Activated CD4-positive, alpha-beta memory T cell treated with anti-CD3 and anti-CD28 coated beads, Interleukin-2, amount 10 ng/mL, durations not matched to agents 7 days and 5 days (primary cell): Measurements from ENCODE around the gene RSPO3. TPM values are rescaled to one million over a fixed set of nuclear protein-coding genes. Genes with fewer than 3 reads are reported as not detected.

Experiments used
- CTCF ChIA-PET: fragments of 350-600 bp; sonication (Branson Sonifier 250); formaldehyde crosslinking; loops from one replicate; lab custom pipeline; 2021; ENCODE audit warnings: antibody characterized with exemption, inconsistent platforms; lab: Charles Lee
- POLR2A ChIA-PET: fragments of 350-600 bp; sonication (Branson Sonifier 250); formaldehyde crosslinking; loops from one replicate; lab custom pipeline; 2021; ENCODE audit warnings: antibody characterized with exemption; lab: Charles Lee
- DNase-seq: peaks from one replicate; pipeline ENCODE4 v3.0.0-alpha.2; 2020
- H3K27ac Mint-ChIP-seq: one replicate; pipeline ENCODE4 v1.8.0; 2021; ENCODE audit warnings: mild to moderate bottlenecking, mixed read lengths
- H3K27me3 Mint-ChIP-seq: one replicate; pipeline ENCODE4 v1.8.0; 2021; ENCODE audit warnings: mixed read lengths
- H3K36me3 Mint-ChIP-seq: one replicate; pipeline ENCODE4 v1.8.0; 2021; ENCODE audit warnings: low read depth, mixed read lengths
- H3K4me1 Mint-ChIP-seq: one replicate; pipeline ENCODE4 v1.8.0; 2021; ENCODE audit warnings: mixed read lengths
- H3K4me3 Mint-ChIP-seq: one replicate; pipeline ENCODE4 v1.8.0; 2021; ENCODE audit warnings: mild to moderate bottlenecking, mixed read lengths
- H3K9me3 Mint-ChIP-seq: one replicate; pipeline ENCODE4 v1.8.0; 2021; ENCODE audit warnings: mixed read lengths
- total RNA-seq, 2 experiments: library from RNA; stranded (reverse); gene quantifications; one replicate each; pipeline ENCODE4 v1.2.3, GENCODE V29; 2021

RSPO3 gene
- total RNA-seq, 2 experiments from 2014 or later = not detected

- POLR2A ChIA-PET = no interaction called here
- DNase-seq = no peak
- H3K9me3 Mint-ChIP-seq = no peaks in the 10 kb centered on the region
- H3K36me3 Mint-ChIP-seq = no peaks in the 10 kb centered on the region
- CTCF ChIA-PET = no interaction called here
- no peaks in the 10 kb centered on the region for H3K4me1 Mint-ChIP-seq
- H3K27ac Mint-ChIP-seq = no peak overlapping the region
- H3K27me3 Mint-ChIP-seq = peaks cover 10% of the 10 kb centered on the region
- no peak overlapping the region for H3K4me3 Mint-ChIP-seq
Observed at GRCh38 chr6:127146932-127147331, 28.5 kb downstream of the RSPO3 start.

GRCh38 chr6:127147534-127147933, 29.1 kb downstream of the RSPO3 start:
- no peaks in the 10 kb centered on the region for H3K36me3 Mint-ChIP-seq
- POLR2A ChIA-PET = no interaction called here
- no peak for DNase-seq
- no peaks in the 10 kb centered on the region for H3K9me3 Mint-ChIP-seq
- no peak overlapping the region for H3K4me3 Mint-ChIP-seq
- no peak overlapping the region for H3K27ac Mint-ChIP-seq
- no peaks in the 10 kb centered on the region for H3K4me1 Mint-ChIP-seq
- CTCF ChIA-PET = no interaction called here
- H3K27me3 Mint-ChIP-seq = peaks cover 10% of the 10 kb centered on the region

GRCh38 chr6:127148511-127148910, 30.0 kb downstream of the RSPO3 start:
- no peaks in the 10 kb centered on the region for H3K9me3 Mint-ChIP-seq

DNA sequence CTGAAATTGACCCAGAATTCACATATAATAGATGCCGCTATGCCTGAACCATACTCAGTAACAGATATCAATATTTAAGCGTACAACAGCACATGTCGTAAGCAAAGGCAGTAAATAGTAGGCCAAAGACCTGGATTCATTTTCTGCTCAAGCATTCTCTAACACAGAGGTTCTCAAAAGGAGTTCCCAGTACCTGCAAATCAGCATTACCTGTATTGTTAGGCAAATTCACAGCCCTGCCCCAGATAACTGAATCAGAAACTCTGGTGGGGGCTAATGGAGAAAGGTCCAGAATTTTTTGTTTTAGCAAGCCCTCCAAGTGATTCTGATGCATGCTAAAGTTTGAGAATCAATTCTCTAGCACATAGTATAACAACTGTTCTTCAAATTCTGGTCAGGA, 36.0 kb downstream of the RSPO3 start:
- Mint-ChIP-seq H3K36me3 (no peaks in the 10 kb centered on the region), H3K4me1 (no peaks in the 10 kb centered on the region), H3K9me3 (no peaks in the 10 kb centered on the region), H3K27me3 (peaks cover 8% of the 10 kb centered on the region), H3K4me3 (no peak overlapping the region), H3K27ac (no peak overlapping the region)
- CTCF ChIA-PET = no interaction called here
- POLR2A ChIA-PET = no interaction called here
- no peak for DNase-seq

More at GRCh38 chr6:127148511-127148910, 30.0 kb downstream of the RSPO3 start:
- H3K27me3 Mint-ChIP-seq = peaks cover 10% of the 10 kb centered on the region
- ChIA-PET POLR2A (no interaction called here), CTCF (no interaction called here)
- no peak for DNase-seq
- H3K4me1 Mint-ChIP-seq = no peaks in the 10 kb centered on the region
- H3K36me3 Mint-ChIP-seq = no peaks in the 10 kb centered on the region
- no peak overlapping the region for H3K4me3 Mint-ChIP-seq
- no peak overlapping the region for H3K27ac Mint-ChIP-seq

DNA sequence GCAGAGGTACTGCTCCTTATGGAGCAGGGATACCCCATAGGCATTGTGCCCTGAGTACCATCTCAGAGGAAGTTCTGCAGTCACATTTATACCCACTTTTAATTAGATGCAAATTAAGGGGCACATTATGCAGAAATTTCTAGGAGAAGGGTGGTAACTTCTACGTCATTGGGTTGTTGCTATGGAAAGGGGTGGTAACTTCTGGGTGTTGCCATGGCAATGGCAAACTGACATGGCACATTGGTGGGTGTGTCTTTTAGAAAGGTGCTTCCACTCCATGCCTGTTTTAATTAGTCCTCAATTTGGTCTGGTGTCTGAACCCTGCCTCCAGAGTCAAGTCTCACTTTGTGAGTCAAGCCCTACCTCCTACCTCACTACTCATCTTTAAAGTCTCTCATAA, 42.0 kb downstream of the RSPO3 start:
- no peaks in the 10 kb centered on the region for H3K9me3 Mint-ChIP-seq
- no peak overlapping the region for H3K27ac Mint-ChIP-seq
- DNase-seq = no peak
- peaks cover 4% of the 10 kb centered on the region for H3K27me3 Mint-ChIP-seq
- no peaks in the 10 kb centered on the region for H3K36me3 Mint-ChIP-seq
- no peak overlapping the region for H3K4me3 Mint-ChIP-seq
- CTCF ChIA-PET = no interaction called here
- POLR2A ChIA-PET = no interaction called here
- no peaks in the 10 kb centered on the region for H3K4me1 Mint-ChIP-seq

- no peaks in the 10 kb centered on the region for H3K36me3 Mint-ChIP-seq
- H3K4me3 Mint-ChIP-seq = no peak overlapping the region
- H3K27ac Mint-ChIP-seq = no peak overlapping the region
Observed at GRCh38 chr6:127162836-127163235, 44.4 kb downstream of the RSPO3 start.

GRCh38 chr6:127164036-127164435, 45.6 kb downstream of the RSPO3 start:
- Mint-ChIP-seq H3K4me1 (no peaks in the 10 kb centered on the region), H3K9me3 (no peaks in the 10 kb centered on the region), H3K36me3 (no peaks in the 10 kb centered on the region), H3K27ac (no peak overlapping the region), H3K4me3 (no peak overlapping the region), H3K27me3 (peaks cover 2% of the 10 kb centered on the region)
- CTCF ChIA-PET = no interaction called here
- POLR2A ChIA-PET = no interaction called here
- no peak for DNase-seq

More at GRCh38 chr6:127162836-127163235, 44.4 kb downstream of the RSPO3 start:
- Mint-ChIP-seq H3K4me1 (no peaks in the 10 kb centered on the region), H3K27me3 (peaks cover 4% of the 10 kb centered on the region), H3K9me3 (no peaks in the 10 kb centered on the region)
- ChIA-PET CTCF (no interaction called here), POLR2A (no interaction called here)
- no peak for DNase-seq

DNA sequence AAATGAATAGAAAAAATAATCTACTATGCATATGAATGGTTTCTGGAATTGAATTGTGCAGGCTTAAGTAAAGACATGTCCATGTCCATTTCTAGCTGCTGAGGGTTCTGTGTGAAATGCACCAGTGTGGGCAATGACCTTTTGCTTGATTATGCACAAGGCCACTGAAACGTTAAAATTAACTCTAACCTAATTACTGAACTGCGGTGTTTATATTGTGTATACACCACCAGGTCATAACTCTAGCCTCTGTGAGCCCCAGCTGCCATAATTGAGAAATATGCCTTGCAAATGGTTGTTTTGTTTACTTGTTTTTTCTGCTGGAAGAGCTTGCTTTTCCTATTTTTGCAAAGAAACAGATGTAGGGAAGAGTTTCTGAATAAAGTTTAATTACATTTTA, 46.1 kb downstream of the RSPO3 start:
- H3K27me3 Mint-ChIP-seq = no peaks in the 10 kb centered on the region
- H3K36me3 Mint-ChIP-seq = no peaks in the 10 kb centered on the region
- ChIA-PET POLR2A (no interaction called here), CTCF (no interaction called here)
- H3K4me1 Mint-ChIP-seq = no peaks in the 10 kb centered on the region
- DNase-seq = no peak
- H3K9me3 Mint-ChIP-seq = no peaks in the 10 kb centered on the region
- H3K27ac Mint-ChIP-seq = no peak overlapping the region
- no peak overlapping the region for H3K4me3 Mint-ChIP-seq

- H3K27me3 Mint-ChIP-seq = no peaks in the 10 kb centered on the region
- no peaks in the 10 kb centered on the region for H3K9me3 Mint-ChIP-seq
- H3K36me3 Mint-ChIP-seq = no peaks in the 10 kb centered on the region
- ChIA-PET CTCF (no interaction called here), POLR2A (no interaction called here)
- H3K4me1 Mint-ChIP-seq = no peaks in the 10 kb centered on the region
- DNase-seq = no peak
- no peak overlapping the region for H3K27ac Mint-ChIP-seq
- no peak overlapping the region for H3K4me3 Mint-ChIP-seq
Observed at GRCh38 chr6:127173156-127173940, 54.9 kb downstream of the RSPO3 start.

- POLR2A ChIA-PET = no interaction called here
Observed at GRCh38 chr6:127176146-127176545, 57.7 kb downstream of the RSPO3 start.

GRCh38 chr6:127177030-127177922, 58.8 kb downstream of the RSPO3 start:
- ChIA-PET POLR2A (no interaction called here), CTCF (interaction anchor here (2.5 kb wide), 1 partner anchor 11 kb away, joined by 11 read pairs; no protein-coding TSS in a partner anchor)
- DNase-seq = no peak
- no peaks in the 10 kb centered on the region for H3K36me3 Mint-ChIP-seq
- no peak overlapping the region for H3K4me3 Mint-ChIP-seq
- H3K9me3 Mint-ChIP-seq = no peaks in the 10 kb centered on the region
- H3K27me3 Mint-ChIP-seq = peaks cover 7% of the 10 kb centered on the region
- H3K4me1 Mint-ChIP-seq = no peaks in the 10 kb centered on the region
- no peak overlapping the region for H3K27ac Mint-ChIP-seq

More at GRCh38 chr6:127176146-127176545, 57.7 kb downstream of the RSPO3 start:
- H3K4me3 Mint-ChIP-seq = no peak overlapping the region
- CTCF ChIA-PET = no interaction called here
- H3K27me3 Mint-ChIP-seq = peaks cover 7% of the 10 kb centered on the region
- H3K36me3 Mint-ChIP-seq = no peaks in the 10 kb centered on the region
- H3K27ac Mint-ChIP-seq = no peak overlapping the region
- H3K9me3 Mint-ChIP-seq = no peaks in the 10 kb centered on the region
- no peak for DNase-seq
- no peaks in the 10 kb centered on the region for H3K4me1 Mint-ChIP-seq

- Mint-ChIP-seq H3K4me3 (no peak overlapping the region), H3K27me3 (peaks cover 8% of the 10 kb centered on the region), H3K27ac (no peak overlapping the region), H3K4me1 (no peaks in the 10 kb centered on the region), H3K9me3 (no peaks in the 10 kb centered on the region), H3K36me3 (no peaks in the 10 kb centered on the region)
- no peak for DNase-seq
- POLR2A ChIA-PET = no interaction called here
- CTCF ChIA-PET = interaction anchor here (2.5 kb wide), 1 partner anchor 10 kb away, joined by 11 read pairs; no protein-coding TSS in a partner anchor
Observed at GRCh38 chr6:127177923-127178231, 59.4 kb downstream of the RSPO3 start.

- CTCF ChIA-PET = interaction anchor here (2.5 kb wide), 1 partner anchor 9 kb away, joined by 11 read pairs; no protein-coding TSS in a partner anchor
- no peak for DNase-seq
- POLR2A ChIA-PET = no interaction called here
- H3K27me3 Mint-ChIP-seq = peaks cover 15% of the 10 kb centered on the region
- H3K4me3 Mint-ChIP-seq = no peak overlapping the region
- H3K4me1 Mint-ChIP-seq = no peaks in the 10 kb centered on the region
- H3K27ac Mint-ChIP-seq = no peak overlapping the region
- H3K36me3 Mint-ChIP-seq = no peaks in the 10 kb centered on the region
- H3K9me3 Mint-ChIP-seq = no peaks in the 10 kb centered on the region
Observed at GRCh38 chr6:127178746-127179145, 60.3 kb downstream of the RSPO3 start.
